Ishikawa (cell line): ENCODE measurements around the gene TMEM139.

Experiments
- EGR1 ChIP-seq: IDR thresholded peaks from 2 replicates; pipeline ENCODE4 v1.6.1; 2012
- EP300 ChIP-seq: IDR thresholded peaks from 2 replicates; pipeline ENCODE4 v1.6.1; 2012; ENCODE audit warnings: borderline replicate concordance
- FOXM1 ChIP-seq: IDR thresholded peaks from 2 replicates; pipeline ENCODE4 v1.6.1; 2012; ENCODE audit warnings: low read depth, borderline replicate concordance
- TEAD4 ChIP-seq: IDR thresholded peaks from 2 replicates; pipeline ENCODE4 v1.6.1; 2012

DNA sequence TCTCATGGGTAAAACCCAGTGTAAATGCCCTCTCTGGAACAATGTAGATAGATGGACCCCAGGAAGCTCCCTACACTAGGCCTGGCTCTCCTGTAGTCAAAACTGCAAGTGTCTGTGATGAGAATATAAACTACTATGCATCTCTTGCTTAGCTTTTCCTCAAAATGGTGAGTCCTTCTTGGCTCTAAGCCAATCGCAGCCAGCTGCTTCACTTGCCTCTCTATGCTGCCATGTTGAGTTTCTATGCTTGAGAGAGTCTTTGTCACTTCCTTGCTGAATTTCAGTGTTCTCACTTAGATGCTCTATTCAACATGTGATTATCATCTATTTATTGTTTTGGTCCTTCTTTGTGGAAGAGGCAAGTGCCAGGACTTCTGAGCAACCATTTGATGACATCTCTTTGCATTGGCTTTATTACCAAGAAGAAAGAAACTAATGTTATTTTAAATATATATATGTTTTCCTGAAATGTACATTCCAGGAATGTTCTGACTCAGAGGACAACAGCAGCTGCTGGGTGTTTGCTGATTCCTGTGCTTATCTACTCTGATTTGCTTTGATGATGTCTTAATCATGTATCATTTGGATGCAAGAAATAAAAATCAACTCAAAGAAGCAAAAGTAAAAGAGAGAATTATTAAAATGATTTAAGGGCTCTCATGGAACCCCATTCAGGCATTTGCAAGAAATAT lies 46.3 kb upstream of the TMEM139 start:
- TF ChIP-seq FOXM1 (no peak), TEAD4 (no peak), EP300 (no peak), EGR1 (no peak)
